ENCODE data around the gene DAPK2.
"Not testable (repeated sequence)": the region's sequence is repeated elsewhere in the genome, so short reads cannot be mapped to it uniquely, and the experiment has no call there.

The DAPK2 gene

DNA sequence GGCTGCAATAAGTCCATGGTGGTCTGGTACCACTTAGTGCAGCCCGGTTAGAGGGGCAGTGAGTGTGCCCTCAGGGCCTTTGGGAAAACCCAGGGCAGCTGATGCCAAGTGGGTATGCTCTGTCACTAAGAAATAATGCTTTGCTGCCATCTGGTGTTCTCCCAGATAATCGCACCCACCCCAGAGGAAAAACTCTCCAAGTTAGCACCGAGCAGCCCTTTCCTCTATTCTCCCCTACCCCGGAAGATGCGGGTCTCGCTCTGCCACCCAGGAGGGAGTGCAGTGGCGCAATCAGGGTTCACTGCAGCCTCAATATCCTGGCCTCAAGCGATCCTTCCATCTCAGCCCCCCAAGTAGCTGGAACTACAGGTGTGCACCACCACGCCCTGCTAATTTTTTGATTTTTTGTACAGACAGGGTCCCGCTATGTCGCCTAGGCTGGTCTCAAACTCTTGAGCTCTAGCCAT lies 21.3 kb upstream of the DAPK2 start:
- Histone ChIP-seq H3K4me1 (ENCODE audit: low read length) (peaks cover 6% of the 10 kb centered on the region; the same call in 1 of the 2 replicates), H3K9me3 (ENCODE audit: insufficient read depth, low read length) (no peaks in the 10 kb centered on the region), H4K20me1 (ENCODE audit: insufficient read depth, low read length) (no peaks in the 10 kb centered on the region), H3K9ac (ENCODE audit: low read length) (no peak overlapping the region), H3K4me2 (ENCODE audit: low read length) (peak overlapping the region; percentile 60), H2AFZ (ENCODE audit: low read depth, low read length) (no peak overlapping the region), H3K27ac (ENCODE audit: low read length) (no peak overlapping the region), H3K79me2 (ENCODE audit: low read length) (no peaks in the 10 kb centered on the region), H3K27me3 (ENCODE audit: low read depth, low read length) (no peaks in the 10 kb centered on the region), H3K4me3 (ENCODE audit: low read length) (0 out of 2 replicates have a peak overlapping the region, but pooled peaks have one; percentile 14), H3K36me3 (replicated peaks; ENCODE audit: low read depth, low read length) (peaks cover 17% of the 10 kb centered on the region)
- TF ChIP-seq, protein P1, sequence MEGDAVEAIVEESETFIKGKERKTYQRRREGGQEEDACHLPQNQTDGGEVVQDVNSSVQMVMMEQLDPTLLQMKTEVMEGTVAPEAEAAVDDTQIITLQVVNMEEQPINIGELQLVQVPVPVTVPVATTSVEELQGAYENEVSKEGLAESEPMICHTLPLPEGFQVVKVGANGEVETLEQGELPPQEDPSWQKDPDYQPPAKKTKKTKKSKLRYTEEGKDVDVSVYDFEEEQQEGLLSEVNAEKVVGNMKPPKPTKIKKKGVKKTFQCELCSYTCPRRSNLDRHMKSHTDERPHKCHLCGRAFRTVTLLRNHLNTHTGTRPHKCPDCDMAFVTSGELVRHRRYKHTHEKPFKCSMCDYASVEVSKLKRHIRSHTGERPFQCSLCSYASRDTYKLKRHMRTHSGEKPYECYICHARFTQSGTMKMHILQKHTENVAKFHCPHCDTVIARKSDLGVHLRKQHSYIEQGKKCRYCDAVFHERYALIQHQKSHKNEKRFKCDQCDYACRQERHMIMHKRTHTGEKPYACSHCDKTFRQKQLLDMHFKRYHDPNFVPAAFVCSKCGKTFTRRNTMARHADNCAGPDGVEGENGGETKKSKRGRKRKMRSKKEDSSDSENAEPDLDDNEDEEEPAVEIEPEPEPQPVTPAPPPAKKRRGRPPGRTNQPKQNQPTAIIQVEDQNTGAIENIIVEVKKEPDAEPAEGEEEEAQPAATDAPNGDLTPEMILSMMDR (IDR thresholded peaks at IDR 0.05; ENCODE audit: low read depth, low read length) = peak; percentile 76
- TF ChIP-seq EZH2phosphoT487 (IDR thresholded peaks at IDR 0.05; ENCODE audit: low read depth) = no peak

DNA sequence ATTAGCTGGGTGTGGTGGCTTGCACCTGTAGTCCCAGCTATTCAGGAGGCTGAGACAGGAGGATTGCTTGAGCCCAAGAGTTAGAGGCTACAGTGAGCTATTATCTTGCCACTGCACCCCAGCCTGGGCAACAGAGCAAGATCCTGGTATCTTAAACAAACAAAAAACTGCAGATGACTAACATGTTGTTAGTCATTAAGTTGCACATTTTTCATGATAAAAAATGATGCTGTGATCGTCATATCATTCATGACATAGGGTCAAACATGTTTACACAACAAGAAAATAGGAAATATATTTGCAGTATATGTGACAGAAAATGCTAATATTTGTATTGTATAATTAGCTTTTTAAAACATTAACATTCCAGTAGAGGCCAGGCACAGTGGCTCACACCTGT lies 20.2 kb upstream of the DAPK2 start:
- no peak overlapping the region for H2AFZ ChIP-seq (ENCODE audit: low read depth, low read length)
- H3K4me3 ChIP-seq (ENCODE audit: low read length) = no peak overlapping the region
- H3K36me3 ChIP-seq (replicated peaks; ENCODE audit: low read depth, low read length) = peaks cover 10% of the 10 kb centered on the region
- H3K27me3 ChIP-seq (ENCODE audit: low read depth, low read length) = no peaks in the 10 kb centered on the region
- peaks cover 6% of the 10 kb centered on the region; the same call in 1 of the 2 replicates for H3K4me1 ChIP-seq (ENCODE audit: low read length)
- H3K9me3 ChIP-seq (ENCODE audit: insufficient read depth, low read length) = no peaks in the 10 kb centered on the region
- H3K4me2 ChIP-seq (ENCODE audit: low read length) = no peak overlapping the region
- H3K79me2 ChIP-seq (ENCODE audit: low read length) = no peaks in the 10 kb centered on the region
- TF ChIP-seq, protein P1 (IDR thresholded peaks at IDR 0.05; ENCODE audit: low read depth, low read length) = no peak
- no peak for TF ChIP-seq EZH2phosphoT487 (IDR thresholded peaks at IDR 0.05; ENCODE audit: low read depth)
- H4K20me1 ChIP-seq (ENCODE audit: insufficient read depth, low read length) = no peaks in the 10 kb centered on the region
- no peak overlapping the region for H3K27ac ChIP-seq (ENCODE audit: low read length)
- H3K9ac ChIP-seq (ENCODE audit: low read length) = no peak overlapping the region

DNA sequence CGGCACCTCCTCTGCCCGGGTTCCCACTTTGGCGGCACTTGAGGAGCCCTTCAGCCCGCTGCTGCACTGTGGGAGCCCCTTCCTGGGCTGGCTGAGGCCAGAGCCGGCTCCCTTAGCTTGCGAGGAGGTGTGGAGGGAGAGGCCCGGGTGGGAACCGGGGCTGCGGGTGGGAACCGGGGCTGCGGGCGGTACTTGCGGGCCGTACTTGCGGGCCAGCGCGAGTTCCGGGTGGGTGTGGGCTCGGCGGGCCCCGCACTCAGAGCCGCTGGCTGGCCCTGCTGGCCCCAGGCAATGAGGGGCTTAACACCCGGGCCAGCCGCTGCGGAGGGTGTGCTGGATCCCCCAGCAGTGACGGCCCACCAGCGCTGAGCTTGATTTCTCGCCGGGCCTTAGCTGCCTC lies 14.4 kb upstream of the DAPK2 start:
- Histone ChIP-seq H3K9ac (ENCODE audit: low read length) (no peak overlapping the region), H3K4me2 (ENCODE audit: low read length) (no peak overlapping the region), H3K27me3 (ENCODE audit: low read depth, low read length) (no peaks in the 10 kb centered on the region), H3K4me1 (ENCODE audit: low read length) (peaks cover 5% of the 10 kb centered on the region), H3K4me3 (ENCODE audit: low read length) (no peak overlapping the region), H4K20me1 (ENCODE audit: insufficient read depth, low read length) (no peaks in the 10 kb centered on the region), H3K27ac (ENCODE audit: low read length) (no peak overlapping the region), H3K79me2 (ENCODE audit: low read length) (no peaks in the 10 kb centered on the region), H3K9me3 (ENCODE audit: insufficient read depth, low read length) (no peaks in the 10 kb centered on the region), H2AFZ (ENCODE audit: low read depth, low read length) (no peak overlapping the region), H3K36me3 (replicated peaks; ENCODE audit: low read depth, low read length) (no peaks in the 10 kb centered on the region)
- no peak for TF ChIP-seq EZH2phosphoT487 (IDR thresholded peaks at IDR 0.05; ENCODE audit: low read depth)
- TF ChIP-seq, protein P1 (IDR thresholded peaks at IDR 0.05; ENCODE audit: low read depth, low read length) = no peak

DNA sequence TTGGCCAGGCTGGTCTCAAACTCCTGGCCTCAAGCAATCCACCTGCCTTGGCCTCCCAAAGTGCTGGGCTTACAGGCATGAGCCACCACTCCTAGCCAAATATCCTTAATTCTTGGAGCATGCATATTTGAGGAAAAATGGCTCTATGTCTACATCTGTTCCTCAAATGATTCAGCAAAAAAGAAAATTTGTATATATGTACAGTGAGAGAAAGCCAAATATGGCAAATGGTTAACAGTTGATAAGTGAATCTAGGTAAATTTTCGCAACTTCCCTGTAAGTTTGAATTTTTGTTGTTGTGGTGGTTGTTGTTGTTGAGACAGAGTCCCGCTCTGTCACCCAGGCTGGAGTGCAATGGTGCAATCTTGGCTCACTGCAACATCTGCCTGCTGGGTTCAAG lies 12.8 kb upstream of the DAPK2 start:
- H3K4me2 ChIP-seq (ENCODE audit: low read length); H3K27me3 ChIP-seq (ENCODE audit: low read depth, low read length); H2AFZ ChIP-seq (ENCODE audit: low read depth, low read length); H3K36me3 ChIP-seq (replicated peaks; ENCODE audit: low read depth, low read length); H3K4me3 ChIP-seq (ENCODE audit: low read length); H3K4me1 ChIP-seq (ENCODE audit: low read length); H3K9me3 ChIP-seq (ENCODE audit: insufficient read depth, low read length); H3K27ac ChIP-seq (ENCODE audit: low read length); H3K9ac ChIP-seq (ENCODE audit: low read length); H4K20me1 ChIP-seq (ENCODE audit: insufficient read depth, low read length); H3K79me2 ChIP-seq (ENCODE audit: low read length): not testable (repeated sequence)

DNA sequence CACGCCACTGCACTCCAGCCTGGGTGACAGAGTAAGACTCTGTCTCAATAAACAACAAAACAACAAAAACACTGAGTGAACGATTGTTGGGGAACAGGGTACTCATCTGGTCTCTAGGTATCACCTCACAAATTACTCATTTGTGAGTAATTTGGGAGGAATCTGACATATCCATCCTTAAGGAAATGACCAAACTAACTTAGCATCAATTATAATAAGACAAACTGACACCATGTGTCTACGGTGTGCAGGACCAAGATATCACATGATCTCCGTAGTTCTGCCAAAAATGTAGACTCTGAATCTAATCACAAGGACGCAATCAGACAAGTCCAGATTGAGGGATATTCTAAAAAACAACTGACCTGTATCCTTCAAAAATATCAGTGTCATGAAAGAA lies 12.0 kb upstream of the DAPK2 start:
- H3K9ac ChIP-seq (ENCODE audit: low read length) = no peak overlapping the region
- peaks cover 5% of the 10 kb centered on the region for H3K4me1 ChIP-seq (ENCODE audit: low read length)
- H2AFZ ChIP-seq (ENCODE audit: low read depth, low read length) = no peak overlapping the region
- no peaks in the 10 kb centered on the region for H3K9me3 ChIP-seq (ENCODE audit: insufficient read depth, low read length)
- no peaks in the 10 kb centered on the region for H4K20me1 ChIP-seq (ENCODE audit: insufficient read depth, low read length)
- no peaks in the 10 kb centered on the region for H3K79me2 ChIP-seq (ENCODE audit: low read length)
- no peak overlapping the region for H3K27ac ChIP-seq (ENCODE audit: low read length)
- no peaks in the 10 kb centered on the region for H3K36me3 ChIP-seq (replicated peaks; ENCODE audit: low read depth, low read length)
- no peak for TF ChIP-seq EZH2phosphoT487 (IDR thresholded peaks at IDR 0.05; ENCODE audit: low read depth)
- TF ChIP-seq, protein P1 (IDR thresholded peaks at IDR 0.05; ENCODE audit: low read depth, low read length) = no peak
- no peak overlapping the region for H3K4me2 ChIP-seq (ENCODE audit: low read length)
- H3K27me3 ChIP-seq (ENCODE audit: low read depth, low read length) = no peaks in the 10 kb centered on the region
- no peak overlapping the region for H3K4me3 ChIP-seq (ENCODE audit: low read length)

DNA sequence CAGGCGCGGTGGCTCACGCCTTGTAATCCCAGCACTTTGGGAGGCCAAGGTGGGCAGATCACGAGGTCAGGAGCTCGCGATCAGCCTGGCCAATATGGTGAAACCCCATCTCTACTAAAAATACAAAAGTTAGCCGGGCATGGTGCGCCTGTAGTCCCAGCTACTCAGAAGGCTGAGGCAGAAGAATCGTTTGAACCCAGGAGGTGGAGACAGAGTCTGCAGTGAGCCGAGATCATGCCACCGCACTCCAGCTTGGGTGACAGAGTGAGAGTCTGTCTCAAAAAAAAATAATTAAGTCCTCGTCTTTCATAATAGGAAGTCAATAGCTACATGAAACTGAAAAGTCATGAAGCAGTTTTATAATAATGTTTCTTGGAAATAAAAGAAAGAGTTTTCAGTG lies 7.4 kb upstream of the DAPK2 start:
- H3K4me1 ChIP-seq (ENCODE audit: low read length) = peaks cover 10% of the 10 kb centered on the region
- H4K20me1 ChIP-seq (ENCODE audit: insufficient read depth, low read length); H3K27me3 ChIP-seq (ENCODE audit: low read depth, low read length); H3K27ac ChIP-seq (ENCODE audit: low read length); H2AFZ ChIP-seq (ENCODE audit: low read depth, low read length); H3K9me3 ChIP-seq (ENCODE audit: insufficient read depth, low read length); H3K79me2 ChIP-seq (ENCODE audit: low read length); H3K9ac ChIP-seq (ENCODE audit: low read length); H3K4me2 ChIP-seq (ENCODE audit: low read length); H3K4me3 ChIP-seq (ENCODE audit: low read length); H3K36me3 ChIP-seq (replicated peaks; ENCODE audit: low read depth, low read length): not testable (repeated sequence)

All from OCI-LY3 (cell line).